HG03354 (cell line): ENCODE data around the gene MAD2L2.
"Not testable (repeated sequence)": the region's sequence is repeated elsewhere in the genome, so short reads cannot be mapped to it uniquely, and the experiment has no call there.

Experiments used
- ATAC-seq: cut with Tn5 transposase; IDR thresholded peaks from one replicate; pipeline ENCODE4 v1.9.1; 2021; ENCODE audit warnings: mild to moderate bottlenecking; ENCODE audit not compliant: unreplicated experiment, poor library complexity, severe bottlenecking

MAD2L2 gene

GRCh38 chr1:11657654-11658053 is 23.3 kb downstream of the MAD2L2 start:
- no peak for ATAC-seq

- peak; percentile 41 for ATAC-seq
Measured at GRCh38 chr1:11654939-11655808, 25.8 kb downstream of the MAD2L2 start.

GRCh38 chr1:11654137-11654938 is 26.6 kb downstream of the MAD2L2 start, which contains the start of the genes FBXO2 and FBXO44:
Gene FBXO2, minus strand, starts transcription at chr1:11654429. Its CDS starts 89 bp downstream, at chr1:11654340.
Gene FBXO44, plus strand, starts transcription at chr1:11654877. Its CDS starts 959 bp downstream, at chr1:11655836.
- ATAC-seq: peak; percentile 65

- ATAC-seq: no peak
Measured at GRCh38 chr1:11653861-11654136, 27.1 kb downstream of the MAD2L2 start.

GRCh38 chr1:11653101-11653860 is 27.7 kb downstream of the MAD2L2 start:
- no peak for ATAC-seq

- ATAC-seq: no peak
Measured at GRCh38 chr1:11652203-11652780, 28.7 kb downstream of the MAD2L2 start.

GRCh38 chr1:11651017-11651416 is 29.9 kb downstream of the MAD2L2 start:
- no peak for ATAC-seq

GRCh38 chr1:11650331-11650991 is 30.5 kb downstream of the MAD2L2 start:
- ATAC-seq: no peak

- no peak for ATAC-seq
Measured at GRCh38 chr1:11649624-11650330, 31.2 kb downstream of the MAD2L2 start.

GRCh38 chr1:11649237-11649623 is 31.7 kb downstream of the MAD2L2 start:
- no peak for ATAC-seq

GRCh38 chr1:11648732-11649158 is 32.2 kb downstream of the MAD2L2 start:
- no peak for ATAC-seq

- ATAC-seq: no peak
Measured at GRCh38 chr1:11648039-11648438, 32.9 kb downstream of the MAD2L2 start.

GRCh38 chr1:11647333-11647732 is 33.6 kb downstream of the MAD2L2 start:
- ATAC-seq: no peak

- ATAC-seq: no peak
Measured at GRCh38 chr1:11646317-11646716, 34.6 kb downstream of the MAD2L2 start.

GRCh38 chr1:11645670-11646265 is 35.2 kb downstream of the MAD2L2 start:
- no peak for ATAC-seq

GRCh38 chr1:11645270-11645669 is 35.7 kb downstream of the MAD2L2 start:
- ATAC-seq: no peak

GRCh38 chr1:11643782-11644181 is 37.2 kb downstream of the MAD2L2 start:
- no peak for ATAC-seq

GRCh38 chr1:11642418-11643017 is 38.4 kb downstream of the MAD2L2 start:
- ATAC-seq: not testable (repeated sequence)
